Stimulated activated effector memory CD8-positive, alpha-beta T cell treated with anti-CD3 and anti-CD28 coated beads, Interleukin-12 subunit alpha, Interleukin-12 subunit beta, amount 100 ng/mL, for 72 hours (primary cell): ENCODE data around the gene PIK3C3.

Experiments used
- ATAC-seq: fragments of 150-1000 bp; cut with Tn5 transposase; 2 replicates; pipeline ENCODE4 v1.10.0; 2021
- DNase-seq, 2 donors: peaks; one replicate each; pipeline ENCODE4 v3.0.0; 2021 to 2022; ENCODE audit warnings: low spot score in 2 of 2
- H3K27ac Mint-ChIP-seq: one replicate; pipeline ENCODE4 v1.8.0; 2022; ENCODE audit warnings: mild to moderate bottlenecking, mixed read lengths
- H3K36me3 Mint-ChIP-seq: one replicate; pipeline ENCODE4 v1.8.0; 2022; ENCODE audit warnings: mild to moderate bottlenecking, mixed read lengths
- H3K4me1 Mint-ChIP-seq: one replicate; pipeline ENCODE4 v1.8.0; 2022; ENCODE audit warnings: mixed read lengths
- H3K4me3 Mint-ChIP-seq: one replicate; pipeline ENCODE4 v1.8.0; 2022; ENCODE audit warnings: mild to moderate bottlenecking, mixed read lengths
- H3K9me3 Mint-ChIP-seq: one replicate; pipeline ENCODE4 v1.8.0; 2022; ENCODE audit warnings: mixed read lengths

PIK3C3 gene

GRCh38 chr18:42053188-42053781 lies 98.3 kb downstream of the PIK3C3 start:
- Mint-ChIP-seq H3K4me1 (no peaks in the 10 kb centered on the region), H3K27ac (no peak overlapping the region), H3K36me3 (peaks cover 70% of the 10 kb centered on the region), H3K4me3 (no peak overlapping the region), H3K9me3 (no peaks in the 10 kb centered on the region)
- ATAC-seq = peak; percentile 62
- DNase-seq = peak; percentile 31 to 69

DNA sequence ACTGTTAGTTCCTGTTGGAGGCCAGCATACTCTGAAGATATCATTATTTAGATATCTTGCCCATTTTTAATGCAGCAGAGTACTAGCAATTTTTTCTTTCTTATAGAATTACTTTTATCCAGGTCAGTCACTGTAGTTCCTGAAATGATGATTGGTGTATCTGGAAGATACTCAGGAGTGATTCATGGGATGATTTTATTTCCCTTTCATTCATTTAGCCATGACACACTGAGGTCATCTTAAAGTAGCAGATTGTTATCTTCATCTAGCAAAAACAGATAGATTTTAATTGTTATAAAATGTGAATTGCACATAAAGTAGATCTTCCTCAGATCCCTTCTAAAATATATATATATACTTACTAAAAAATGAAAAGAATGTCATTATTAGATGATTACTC lies 109.1 kb downstream of the PIK3C3 start:
- peaks cover 63% of the 10 kb centered on the region for H3K36me3 Mint-ChIP-seq
- no peaks in the 10 kb centered on the region for H3K9me3 Mint-ChIP-seq
- no peak for ATAC-seq
- peak overlapping the region; percentile 5 for H3K27ac Mint-ChIP-seq
- H3K4me1 Mint-ChIP-seq = peaks cover 10% of the 10 kb centered on the region
- DNase-seq = no peak
- no peak overlapping the region for H3K4me3 Mint-ChIP-seq

DNA sequence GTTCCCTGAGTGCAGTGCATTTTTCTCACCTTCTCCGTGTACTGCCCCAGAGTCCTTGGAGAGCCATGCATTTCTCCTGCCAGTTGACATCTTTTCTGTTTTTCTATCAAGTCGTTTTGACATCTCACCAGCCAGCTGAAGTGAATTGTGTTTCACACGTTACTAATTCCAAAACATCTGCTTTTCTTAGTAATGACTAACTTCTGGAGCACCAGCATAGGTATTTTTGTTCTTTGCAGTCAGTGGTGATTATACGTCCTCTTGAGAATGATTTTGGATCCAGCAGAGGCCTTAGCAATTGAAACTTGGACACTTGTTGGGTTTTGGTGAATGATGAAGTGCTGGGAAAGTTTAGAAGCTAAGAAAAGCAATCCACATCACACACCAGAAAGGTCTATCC lies 112.5 kb downstream of the PIK3C3 start:
- H3K4me3 Mint-ChIP-seq = no peak overlapping the region
- DNase-seq = no peak
- H3K4me1 Mint-ChIP-seq = peaks cover 6% of the 10 kb centered on the region
- H3K36me3 Mint-ChIP-seq = peaks cover 72% of the 10 kb centered on the region
- ATAC-seq = peak; percentile 58
- no peaks in the 10 kb centered on the region for H3K9me3 Mint-ChIP-seq
- peak overlapping the region; percentile 2 for H3K27ac Mint-ChIP-seq

DNA sequence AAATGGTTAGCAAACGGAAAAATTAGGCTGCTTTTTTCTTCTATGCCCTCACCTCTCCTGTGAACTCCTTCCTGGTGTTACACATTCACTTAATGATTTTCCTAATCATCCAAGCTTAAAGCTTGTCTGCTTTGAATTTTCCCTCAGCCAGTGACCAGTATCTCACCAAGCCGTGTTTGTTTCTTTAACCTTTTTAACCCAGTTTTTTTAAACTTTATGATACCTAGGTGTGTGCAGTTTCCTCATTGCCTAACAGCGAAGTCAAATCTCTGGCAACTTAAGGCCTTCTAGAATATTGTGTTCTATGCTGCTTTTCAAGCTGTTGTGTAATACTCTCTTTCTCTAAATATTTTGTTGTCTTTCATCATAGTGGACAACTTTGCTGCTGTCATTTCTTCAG lies 113.0 kb downstream of the PIK3C3 start:
- Mint-ChIP-seq H3K4me1 (peaks cover 6% of the 10 kb centered on the region), H3K9me3 (no peaks in the 10 kb centered on the region), H3K4me3 (no peak overlapping the region), H3K36me3 (peaks cover 77% of the 10 kb centered on the region), H3K27ac (no peak overlapping the region)
- DNase-seq = no peak
- no peak for ATAC-seq

DNA sequence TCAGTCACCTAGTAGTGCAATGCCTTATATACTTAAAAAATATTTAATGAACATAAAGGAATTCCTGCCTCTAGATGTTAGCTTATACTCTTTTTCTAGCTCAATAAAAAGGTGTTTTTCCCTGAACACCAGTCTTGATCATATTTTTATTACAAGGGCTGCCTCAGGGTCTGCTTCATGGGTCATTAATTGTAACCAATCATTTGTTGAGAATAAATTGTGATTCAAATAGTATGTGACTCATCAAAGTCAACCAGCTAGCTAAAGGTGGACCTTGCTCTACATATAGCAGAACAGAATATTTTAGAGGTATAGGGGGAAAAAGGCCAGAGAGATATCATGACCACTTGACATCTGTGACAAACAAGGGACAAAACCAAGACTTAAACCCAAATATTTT lies 114.0 kb downstream of the PIK3C3 start:
- ATAC-seq (no peak), DNase-seq (no peak)
- no peak overlapping the region for H3K4me3 Mint-ChIP-seq
- H3K4me1 Mint-ChIP-seq = peaks cover 6% of the 10 kb centered on the region
- H3K36me3 Mint-ChIP-seq = peaks cover 87% of the 10 kb centered on the region
- no peak overlapping the region for H3K27ac Mint-ChIP-seq
- no peaks in the 10 kb centered on the region for H3K9me3 Mint-ChIP-seq

DNA sequence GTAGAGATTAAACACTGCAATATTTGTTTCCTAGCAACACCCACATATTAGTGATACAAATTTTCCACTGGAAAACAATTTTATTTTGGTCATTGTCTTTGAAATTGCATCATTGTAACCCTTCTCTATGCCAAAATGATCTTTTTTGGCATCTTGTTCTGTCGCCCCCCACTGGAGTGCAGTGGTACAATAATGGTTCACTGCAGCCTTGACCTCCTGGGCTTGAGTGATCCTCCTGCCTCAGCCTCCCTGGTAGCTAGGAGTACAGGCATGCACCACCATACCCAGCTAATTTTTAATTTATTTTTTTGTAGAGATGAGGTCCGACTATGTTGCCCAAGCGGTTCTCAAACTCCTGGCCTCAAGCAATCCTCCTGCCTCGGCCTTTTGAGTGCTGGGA lies 117.4 kb downstream of the PIK3C3 start:
- Mint-ChIP-seq H3K4me1 (peaks cover 8% of the 10 kb centered on the region), H3K36me3 (peaks cover 90% of the 10 kb centered on the region), H3K9me3 (no peaks in the 10 kb centered on the region), H3K27ac (no peak overlapping the region), H3K4me3 (no peak overlapping the region)
- no peak for ATAC-seq
- DNase-seq = no peak

GRCh38 chr18:42074704-42075103 lies 119.7 kb downstream of the PIK3C3 start:
- H3K9me3 Mint-ChIP-seq = no peaks in the 10 kb centered on the region
- no peak overlapping the region for H3K27ac Mint-ChIP-seq
- DNase-seq (no peak), ATAC-seq (peak; percentile 77)
- H3K4me1 Mint-ChIP-seq = peaks cover 5% of the 10 kb centered on the region
- peaks cover 84% of the 10 kb centered on the region for H3K36me3 Mint-ChIP-seq
- H3K4me3 Mint-ChIP-seq = no peak overlapping the region

DNA sequence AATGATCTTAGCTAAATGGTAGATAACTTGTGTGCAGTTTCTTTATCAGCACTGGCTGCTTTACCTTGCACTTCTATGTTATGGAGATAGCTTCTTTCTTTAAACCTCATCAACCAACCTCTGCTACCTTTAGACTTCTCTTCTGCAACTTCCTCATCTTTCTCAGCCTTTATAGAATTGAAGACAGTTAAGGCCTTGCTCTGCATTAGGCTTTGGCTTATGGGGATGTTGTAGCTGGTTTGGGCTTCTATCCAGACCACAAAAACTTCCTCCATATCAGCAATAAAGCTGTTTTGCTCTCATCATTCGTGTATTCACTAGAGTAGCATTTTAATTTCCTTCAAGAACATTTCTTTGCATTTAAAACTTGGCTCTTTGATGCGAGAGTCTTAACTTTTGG lies 123.7 kb downstream of the PIK3C3 start:
- ATAC-seq (no peak), DNase-seq (no peak)
- peaks cover 26% of the 10 kb centered on the region for H3K4me1 Mint-ChIP-seq
- H3K4me3 Mint-ChIP-seq = no peak overlapping the region
- peaks cover 76% of the 10 kb centered on the region for H3K36me3 Mint-ChIP-seq
- no peaks in the 10 kb centered on the region for H3K9me3 Mint-ChIP-seq
- peak overlapping the region; percentile 68 for H3K27ac Mint-ChIP-seq

DNA sequence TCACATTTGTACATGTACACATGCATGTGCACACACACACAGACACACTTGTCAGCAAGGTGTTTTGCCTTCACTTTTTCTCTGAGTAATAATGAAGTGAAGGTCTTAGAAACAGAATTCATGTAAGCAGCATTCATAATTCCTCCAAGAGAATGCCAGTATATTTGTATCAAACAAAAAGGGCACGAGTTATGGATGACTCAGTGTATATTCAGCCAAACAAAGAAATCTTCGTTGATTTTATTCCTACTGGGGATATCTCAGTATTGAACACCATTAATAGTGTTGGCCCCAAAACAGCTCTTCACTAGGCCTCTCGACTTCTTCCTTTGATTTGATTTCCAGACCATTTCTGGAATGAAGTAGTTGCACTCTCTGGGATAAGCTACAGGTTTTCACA lies 125.3 kb downstream of the PIK3C3 start:
- H3K9me3 Mint-ChIP-seq = no peaks in the 10 kb centered on the region
- peaks cover 20% of the 10 kb centered on the region for H3K4me1 Mint-ChIP-seq
- DNase-seq (no peak), ATAC-seq (no peak)
- H3K4me3 Mint-ChIP-seq = no peak overlapping the region
- peaks cover 60% of the 10 kb centered on the region for H3K36me3 Mint-ChIP-seq
- H3K27ac Mint-ChIP-seq = no peak overlapping the region

- peak; percentile 86 for ATAC-seq
- no peak for DNase-seq
- H3K36me3 Mint-ChIP-seq = peaks cover 41% of the 10 kb centered on the region
- H3K27ac Mint-ChIP-seq = peak overlapping the region; percentile 20
- peaks cover 20% of the 10 kb centered on the region for H3K4me1 Mint-ChIP-seq
- H3K9me3 Mint-ChIP-seq = peaks cover 3% of the 10 kb centered on the region
- peak overlapping the region; percentile 24 for H3K4me3 Mint-ChIP-seq
Measured at GRCh38 chr18:42082415-42083234, 127.6 kb downstream of the PIK3C3 start.

GRCh38 chr18:42086288-42086687 lies 131.3 kb downstream of the PIK3C3 start:
- no peak for ATAC-seq
- Mint-ChIP-seq H3K27ac (no peak overlapping the region), H3K36me3 (peaks cover 11% of the 10 kb centered on the region)

GRCh38 chr18:42087235-42087634 lies 132.2 kb downstream of the PIK3C3 start:
- Mint-ChIP-seq H3K4me1 (peaks cover 12% of the 10 kb centered on the region), H3K9me3 (peaks cover 3% of the 10 kb centered on the region), H3K4me3 (no peak overlapping the region), H3K27ac (no peak overlapping the region), H3K36me3 (peaks cover 1% of the 10 kb centered on the region)
- no peak for DNase-seq
- no peak for ATAC-seq

More at GRCh38 chr18:42086288-42086687, 131.3 kb downstream of the PIK3C3 start:
- Mint-ChIP-seq H3K4me3 (no peak overlapping the region), H3K4me1 (peaks cover 20% of the 10 kb centered on the region), H3K9me3 (peaks cover 3% of the 10 kb centered on the region)
- no peak for DNase-seq

DNA sequence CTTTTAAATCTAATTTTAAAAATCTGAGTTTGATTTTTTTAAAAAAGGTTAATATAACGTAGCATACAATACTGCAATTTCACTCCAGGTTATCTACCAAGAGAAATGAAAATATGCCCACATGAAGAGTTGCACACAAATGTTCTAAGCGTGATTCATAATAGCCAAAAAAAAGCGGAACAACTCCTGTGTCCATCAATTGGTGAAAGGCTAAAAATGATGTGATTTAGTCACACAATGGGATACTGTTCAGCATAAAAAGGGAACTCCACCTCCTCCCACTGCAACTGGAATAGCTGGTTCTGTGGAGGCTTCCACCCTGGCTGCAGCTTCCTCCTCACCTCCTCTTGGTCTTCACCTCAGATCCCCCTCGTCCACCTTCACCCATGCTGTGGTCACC lies 132.8 kb downstream of the PIK3C3 start:
- peaks cover 3% of the 10 kb centered on the region for H3K9me3 Mint-ChIP-seq
- DNase-seq (no peak), ATAC-seq (no peak)
- H3K27ac Mint-ChIP-seq = no peak overlapping the region
- H3K36me3 Mint-ChIP-seq = no peaks in the 10 kb centered on the region
- H3K4me3 Mint-ChIP-seq = no peak overlapping the region
- H3K4me1 Mint-ChIP-seq = peaks cover 6% of the 10 kb centered on the region

DNA sequence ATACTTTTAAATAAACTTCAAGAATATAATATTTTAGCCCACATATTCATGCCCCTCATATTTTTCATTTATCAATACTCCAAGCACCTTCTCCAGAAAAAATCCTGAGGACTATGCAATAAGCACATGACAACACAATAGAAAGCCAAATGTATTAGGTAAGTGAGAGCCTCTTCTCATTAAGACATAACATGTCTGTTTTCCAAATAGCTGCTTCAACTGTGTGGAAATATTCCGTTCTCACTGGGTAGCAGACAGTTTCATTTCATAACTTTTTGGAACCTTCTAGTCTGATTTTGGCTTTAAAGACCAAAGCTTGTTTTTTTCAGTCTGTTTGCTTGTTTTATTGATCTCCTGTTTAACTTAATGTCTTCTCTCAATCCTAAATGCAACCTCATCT lies 137.8 kb downstream of the PIK3C3 start:
- DNase-seq (no peak), ATAC-seq (no peak)
- no peak overlapping the region for H3K4me3 Mint-ChIP-seq
- no peak overlapping the region for H3K27ac Mint-ChIP-seq
- no peaks in the 10 kb centered on the region for H3K36me3 Mint-ChIP-seq
- H3K9me3 Mint-ChIP-seq = no peaks in the 10 kb centered on the region
- no peaks in the 10 kb centered on the region for H3K4me1 Mint-ChIP-seq

DNA sequence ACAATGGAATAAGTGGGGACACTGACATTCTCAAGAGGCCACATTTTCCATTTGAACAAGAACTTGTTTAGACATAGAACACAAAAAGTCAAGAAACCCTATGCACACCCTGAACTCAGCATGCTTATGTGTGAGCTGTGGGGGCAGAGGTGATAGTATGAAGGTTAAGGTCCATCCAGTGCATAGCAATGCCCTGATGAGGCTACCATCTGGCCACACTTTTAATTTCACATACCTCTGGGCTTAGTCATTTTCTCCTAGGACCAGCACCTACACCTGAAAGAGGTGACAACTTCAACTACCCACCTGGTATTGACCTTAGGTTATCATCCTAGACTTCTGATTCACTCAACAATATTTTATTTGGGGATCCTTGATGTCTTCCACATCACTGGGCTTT lies 139.8 kb downstream of the PIK3C3 start:
- no peaks in the 10 kb centered on the region for H3K36me3 Mint-ChIP-seq
- H3K9me3 Mint-ChIP-seq = no peaks in the 10 kb centered on the region
- no peak for ATAC-seq
- H3K4me1 Mint-ChIP-seq = no peaks in the 10 kb centered on the region
- DNase-seq = no peak
- H3K4me3 Mint-ChIP-seq = no peak overlapping the region
- H3K27ac Mint-ChIP-seq = no peak overlapping the region

DNA sequence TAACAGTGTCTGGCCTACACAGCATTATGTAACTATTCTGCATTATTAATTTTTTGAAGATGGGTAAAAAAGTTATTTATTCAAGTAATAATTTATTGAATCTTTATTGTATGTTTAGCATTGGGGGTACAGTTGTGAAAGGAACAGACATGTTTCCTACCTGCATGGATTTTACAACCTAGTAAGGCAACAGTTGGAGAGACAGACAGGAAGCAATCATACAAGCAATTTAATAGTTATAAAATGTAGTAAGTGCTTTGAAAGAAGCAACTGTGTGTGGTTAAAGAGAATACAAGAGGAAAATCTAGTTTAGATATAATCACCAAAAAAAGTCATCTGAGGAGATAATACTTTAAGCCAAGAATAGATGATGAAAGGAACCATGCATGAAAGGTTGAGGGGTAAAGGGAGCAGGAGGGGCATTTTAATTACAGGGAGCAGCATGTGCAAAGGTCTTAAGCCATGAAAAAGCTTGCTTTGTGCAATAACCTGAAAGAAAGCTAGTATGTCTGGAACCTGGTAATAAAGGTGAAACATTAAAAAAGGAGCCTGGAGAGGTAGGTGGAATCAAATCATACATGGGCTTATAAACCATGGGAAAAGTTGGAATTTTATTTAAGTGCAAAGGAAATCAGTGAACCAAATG lies 140.8 kb downstream of the PIK3C3 start:
- Mint-ChIP-seq H3K27ac (no peak overlapping the region), H3K4me1 (peaks cover 1% of the 10 kb centered on the region), H3K4me3 (no peak overlapping the region), H3K9me3 (no peaks in the 10 kb centered on the region), H3K36me3 (no peaks in the 10 kb centered on the region)
- no peak for ATAC-seq
- DNase-seq = no peak
